ENCODE data around the gene IFNG-AS1.

The IFNG-AS1 gene

DNA sequence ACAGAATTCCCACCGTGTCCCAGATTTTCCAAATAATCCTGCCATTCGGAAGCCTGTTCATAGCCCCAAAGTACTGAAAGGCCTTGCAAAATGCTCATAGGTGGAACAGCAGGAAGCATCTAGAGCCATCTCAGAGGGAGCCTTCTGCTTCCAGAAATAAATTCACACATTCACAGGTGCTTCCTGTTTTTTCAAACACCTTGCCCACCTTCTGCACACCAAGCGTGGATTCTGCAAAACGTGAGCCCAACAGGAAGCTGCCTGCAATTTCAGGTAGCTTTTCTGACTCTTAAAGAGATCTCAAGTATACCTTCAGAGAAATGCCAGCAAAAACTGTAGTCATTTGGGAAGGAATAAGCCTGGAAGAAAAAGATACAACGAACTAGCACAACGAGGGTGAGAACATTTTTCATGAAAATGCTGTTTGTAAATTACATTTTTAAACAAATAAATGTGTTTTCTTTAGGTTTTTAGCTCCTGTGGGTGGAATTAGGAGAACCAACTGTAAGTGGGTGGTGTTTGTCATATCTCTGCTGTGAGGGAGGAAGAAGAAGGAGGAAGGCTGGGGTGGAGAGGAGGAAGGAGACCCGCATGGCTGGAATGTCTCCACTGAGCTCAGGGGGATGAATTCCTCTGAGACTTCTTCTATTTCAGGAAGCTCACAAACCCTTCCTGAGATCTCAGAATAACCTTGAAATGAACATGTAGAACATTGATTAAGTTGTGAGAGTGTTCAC lies at the start of gene IFNG-AS1:
IFNG-AS1 (plus strand) TSS at position 264 of the 737 bp plus-strand sequence.
- no peak for DNase-seq (ENCODE audit: low spot score)

DNA sequence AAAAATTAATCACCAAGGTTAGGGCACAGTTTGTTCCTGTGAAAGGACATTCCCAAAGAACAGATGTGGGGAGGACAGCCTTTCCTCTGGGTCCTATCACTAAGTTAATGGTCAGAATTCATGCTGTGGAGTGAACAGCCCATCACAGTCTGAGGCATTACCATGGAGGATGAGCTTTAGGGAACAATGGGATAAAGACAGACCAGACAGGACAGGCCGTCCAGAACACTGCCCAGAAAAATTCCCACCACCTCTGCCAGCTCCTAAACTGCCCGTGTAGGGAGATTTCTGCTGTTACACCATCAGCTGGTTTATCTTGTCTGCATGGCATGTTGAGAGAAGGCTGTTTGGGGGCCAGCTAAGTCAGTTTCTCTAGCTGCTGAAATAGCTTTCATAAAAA lies 49.6 kb upstream of the IFNG-AS1 start:
- no peak for DNase-seq (ENCODE audit: low spot score)

DNA sequence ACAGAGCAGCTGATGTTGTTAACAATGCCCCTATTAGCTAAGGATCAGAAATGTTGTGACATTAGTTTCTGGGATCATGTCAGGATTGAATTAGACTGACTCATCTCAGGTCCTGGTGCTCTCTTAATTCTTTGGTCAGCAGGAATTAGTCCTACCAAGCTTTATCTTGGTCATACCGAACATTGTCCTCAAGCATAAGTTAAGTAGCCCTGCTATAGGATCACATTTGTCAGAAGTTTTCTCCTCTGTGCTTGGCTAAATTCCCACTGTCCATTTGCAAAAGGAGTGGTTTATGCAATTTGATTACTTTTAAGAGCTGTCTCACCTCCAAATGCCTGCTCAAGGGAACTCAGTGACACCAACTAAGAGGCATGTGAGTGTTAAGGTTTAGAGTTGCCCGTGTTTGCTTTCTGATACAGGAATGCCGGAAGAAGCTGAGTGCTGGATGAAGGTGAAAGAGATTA lies 48.4 kb upstream of the IFNG-AS1 start:
- peak; percentile 15 for DNase-seq (ENCODE audit: low spot score)

DNA sequence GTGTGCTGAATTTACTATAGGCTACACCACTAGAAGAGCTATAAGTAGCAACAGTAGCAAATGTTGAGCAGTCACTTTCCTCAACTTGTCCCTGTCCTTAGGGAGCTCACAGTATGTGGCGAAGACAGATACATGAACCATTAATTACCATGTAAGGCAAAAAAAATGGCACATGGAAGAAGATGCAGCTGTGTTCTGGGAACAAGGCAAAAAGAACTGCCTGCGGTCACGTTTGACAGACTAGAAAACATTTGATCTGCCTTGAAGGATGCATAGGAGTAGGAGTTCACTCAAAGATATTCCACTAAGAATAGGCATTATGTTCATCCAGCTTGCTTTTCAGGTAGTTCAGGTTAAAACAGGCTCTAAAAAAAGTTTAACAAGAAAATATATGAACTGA lies 46.5 kb upstream of the IFNG-AS1 start:
- no peak for DNase-seq (ENCODE audit: low spot score)

DNA sequence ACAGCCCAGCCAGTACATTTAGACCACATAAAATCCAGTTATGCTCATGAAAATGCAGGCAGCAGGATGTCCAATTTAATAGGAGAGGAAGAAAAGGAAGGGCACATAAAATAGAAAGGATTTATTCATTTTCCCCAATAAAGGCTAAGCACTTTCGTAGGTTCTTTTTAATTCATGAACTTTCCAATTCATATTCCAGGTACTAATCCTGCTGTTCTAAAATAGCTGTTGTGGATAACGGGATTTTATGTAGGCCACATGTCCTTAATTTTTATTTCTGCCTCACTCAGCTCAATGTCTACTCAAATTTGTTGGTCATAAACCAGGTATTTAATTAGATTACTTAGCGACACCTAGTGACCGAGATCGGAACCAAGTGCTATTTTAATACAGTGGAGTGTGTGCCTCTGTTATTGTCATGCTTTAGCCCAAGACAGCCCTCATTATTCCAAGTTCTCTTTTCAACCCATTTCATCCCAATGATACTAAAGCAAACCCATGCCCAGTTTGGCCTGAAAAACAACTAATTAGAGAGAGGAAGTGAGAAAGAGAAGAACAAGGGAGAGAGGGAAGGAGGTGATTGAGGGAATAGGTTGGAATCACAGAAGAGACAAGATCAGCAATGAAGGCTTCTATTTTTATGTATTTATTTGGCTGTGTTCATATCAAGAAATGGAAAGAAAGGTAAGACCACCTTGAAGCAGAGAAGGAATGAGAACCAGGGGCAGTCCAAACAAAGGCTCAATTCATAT lies 45.9 kb upstream of the IFNG-AS1 start:
- peak; percentile 77 for DNase-seq (ENCODE audit: low spot score)

DNA sequence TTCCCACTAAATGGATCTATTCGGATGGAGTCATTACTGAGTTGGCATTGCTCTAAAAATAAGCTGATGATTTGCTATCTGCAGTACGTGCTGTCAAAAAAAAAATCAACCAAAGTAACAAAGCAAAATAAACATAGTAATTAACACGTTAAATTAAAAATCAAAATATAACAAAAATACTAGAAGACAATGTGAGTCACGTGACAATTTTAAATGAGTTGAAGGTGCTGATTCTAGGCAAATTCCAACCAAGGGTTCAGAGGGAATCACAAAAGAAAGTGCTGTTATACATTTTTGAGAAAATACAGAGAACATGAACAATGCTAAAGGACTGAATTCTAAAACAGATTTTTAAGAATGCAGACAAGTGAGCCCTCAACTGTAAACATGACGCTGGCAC lies 45.2 kb upstream of the IFNG-AS1 start:
- DNase-seq (ENCODE audit: low spot score), result no peak

DNA sequence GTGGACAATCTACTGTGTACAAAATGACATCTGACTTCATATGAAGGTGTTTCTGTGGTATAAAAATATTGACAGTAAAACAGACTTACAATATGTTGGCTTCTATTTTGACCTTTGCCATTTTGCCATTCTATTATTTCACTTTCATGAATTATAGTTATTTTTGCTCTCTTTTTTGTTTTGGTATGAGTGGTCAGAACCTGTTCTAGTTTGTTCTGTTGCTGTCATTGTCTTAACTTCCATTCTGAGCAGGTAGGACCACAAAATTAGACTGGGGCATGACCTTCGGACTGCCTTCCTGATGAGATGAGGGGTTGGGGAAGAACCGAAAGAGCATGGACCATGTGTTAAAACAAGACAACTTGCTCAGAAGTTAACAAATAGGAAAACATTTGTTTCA lies 36.5 kb upstream of the IFNG-AS1 start:
- no peak for DNase-seq (ENCODE audit: low spot score)

DNA sequence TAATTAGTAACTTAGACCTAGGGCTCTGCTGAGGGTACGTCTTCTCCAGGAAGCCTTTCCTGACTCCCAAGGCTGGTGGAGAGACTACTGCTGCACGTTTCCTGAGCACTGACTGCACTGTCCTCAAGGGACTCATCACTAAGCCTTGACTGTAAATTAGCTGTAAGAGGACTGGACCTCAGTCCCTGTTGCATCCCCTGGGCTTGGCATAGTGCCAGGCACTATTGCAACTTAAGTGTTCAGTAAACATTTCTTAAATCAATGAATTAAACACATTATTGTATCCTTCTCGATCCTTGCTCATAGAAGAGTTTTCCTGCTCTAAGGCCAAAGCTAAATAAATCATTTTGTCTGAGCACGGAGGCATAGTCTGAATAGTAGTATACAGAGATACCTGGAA lies 31.9 kb upstream of the IFNG-AS1 start:
- no peak for DNase-seq (ENCODE audit: low spot score)

DNA sequence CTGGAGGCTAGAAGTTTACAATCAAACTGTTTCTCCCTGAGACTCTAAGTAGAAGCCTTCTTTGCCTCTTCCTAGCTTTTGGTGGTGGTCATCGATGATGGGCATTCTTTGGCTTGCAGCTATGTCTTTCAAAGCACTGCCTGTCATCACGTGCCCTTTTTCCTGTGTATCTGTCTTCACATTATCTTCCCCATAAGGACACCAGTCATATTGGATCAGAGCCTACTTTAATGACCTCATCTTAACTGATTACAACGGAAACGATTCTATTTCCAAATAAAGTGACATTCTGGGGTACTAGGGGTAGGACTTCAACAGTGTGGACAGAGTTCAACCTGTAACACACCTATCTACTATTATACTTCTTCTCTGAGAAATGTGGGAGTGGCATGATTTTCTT lies 31.1 kb upstream of the IFNG-AS1 start:
- DNase-seq (ENCODE audit: low spot score), result no peak

DNA sequence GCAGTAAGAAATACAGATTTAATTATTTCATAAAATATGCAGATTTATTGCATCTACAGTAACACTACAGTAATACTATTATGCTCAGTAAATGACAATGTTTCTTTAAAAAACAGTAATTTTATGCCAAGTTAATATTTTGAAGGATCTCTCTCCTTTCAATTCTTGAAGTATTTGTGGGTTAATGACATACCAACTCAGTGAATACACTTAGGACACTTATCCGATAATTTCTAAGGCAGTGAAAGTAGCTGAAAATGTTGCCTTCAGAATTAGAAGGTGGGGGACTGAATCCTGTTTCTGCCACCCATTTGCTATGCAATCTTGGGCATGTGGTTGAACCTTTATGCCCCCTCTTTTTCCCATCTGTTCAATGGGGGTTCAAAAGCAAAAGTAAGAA lies 24.8 kb upstream of the IFNG-AS1 start:
- DNase-seq (ENCODE audit: low spot score), result no peak

DNA sequence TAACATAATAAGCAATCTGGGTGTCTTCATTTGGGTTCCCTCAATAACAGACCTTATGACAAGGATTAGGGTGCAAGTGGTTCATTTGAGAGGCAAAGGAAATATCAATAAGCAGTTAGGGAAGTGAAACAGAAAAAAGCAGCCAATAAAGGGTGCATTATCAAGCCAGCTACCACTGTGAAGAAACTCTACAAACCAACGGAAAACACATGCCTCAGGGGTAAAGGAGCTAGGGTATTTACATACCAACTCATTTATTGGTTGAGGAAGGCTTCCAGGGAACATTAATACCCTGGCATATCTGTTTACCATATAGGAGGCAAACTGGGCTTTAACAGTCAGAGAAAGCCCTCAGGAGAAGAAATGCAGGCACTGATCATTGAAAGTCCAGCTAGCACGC lies 22.7 kb upstream of the IFNG-AS1 start:
- DNase-seq (ENCODE audit: low spot score), result no peak

DNA sequence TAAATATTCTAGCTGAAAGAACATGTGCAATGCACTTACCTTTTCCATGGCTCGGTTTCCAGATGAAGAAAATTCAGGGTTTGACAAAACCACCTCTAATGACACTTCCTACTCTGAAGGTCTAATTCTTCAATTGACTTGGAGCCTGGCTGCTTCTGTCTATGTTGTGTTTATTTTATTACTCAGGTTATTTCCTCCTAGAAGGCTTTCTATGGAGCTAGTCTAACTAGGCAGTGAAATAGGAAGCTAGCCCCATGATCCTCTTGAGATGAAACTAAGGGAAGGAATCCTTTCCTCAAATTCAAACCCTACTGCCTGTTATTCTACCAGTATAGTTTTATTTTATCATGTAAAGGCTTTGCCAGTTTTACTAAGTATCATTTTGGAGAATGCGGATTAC lies 20.9 kb upstream of the IFNG-AS1 start:
- DNase-seq (ENCODE audit: low spot score), result no peak

DNA sequence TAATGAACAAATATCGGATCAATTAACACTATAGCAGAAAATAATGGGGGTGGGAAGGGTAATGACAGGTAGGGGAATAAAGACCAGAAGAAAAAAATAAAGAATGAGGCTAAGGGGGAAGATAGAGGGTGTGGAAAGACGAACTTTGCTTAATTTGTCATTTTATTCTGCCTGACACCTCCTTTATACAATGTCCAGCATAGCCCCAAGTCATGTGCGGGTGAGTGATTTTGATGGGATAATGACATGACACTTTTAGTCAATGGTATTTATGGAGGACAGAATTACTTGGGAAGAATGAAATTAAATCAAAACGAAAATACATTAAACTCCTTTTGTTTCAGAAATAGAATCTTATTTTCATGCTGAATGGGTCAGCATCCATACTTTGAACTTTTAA lies 20.5 kb upstream of the IFNG-AS1 start:
- no peak for DNase-seq (ENCODE audit: low spot score)

DNA sequence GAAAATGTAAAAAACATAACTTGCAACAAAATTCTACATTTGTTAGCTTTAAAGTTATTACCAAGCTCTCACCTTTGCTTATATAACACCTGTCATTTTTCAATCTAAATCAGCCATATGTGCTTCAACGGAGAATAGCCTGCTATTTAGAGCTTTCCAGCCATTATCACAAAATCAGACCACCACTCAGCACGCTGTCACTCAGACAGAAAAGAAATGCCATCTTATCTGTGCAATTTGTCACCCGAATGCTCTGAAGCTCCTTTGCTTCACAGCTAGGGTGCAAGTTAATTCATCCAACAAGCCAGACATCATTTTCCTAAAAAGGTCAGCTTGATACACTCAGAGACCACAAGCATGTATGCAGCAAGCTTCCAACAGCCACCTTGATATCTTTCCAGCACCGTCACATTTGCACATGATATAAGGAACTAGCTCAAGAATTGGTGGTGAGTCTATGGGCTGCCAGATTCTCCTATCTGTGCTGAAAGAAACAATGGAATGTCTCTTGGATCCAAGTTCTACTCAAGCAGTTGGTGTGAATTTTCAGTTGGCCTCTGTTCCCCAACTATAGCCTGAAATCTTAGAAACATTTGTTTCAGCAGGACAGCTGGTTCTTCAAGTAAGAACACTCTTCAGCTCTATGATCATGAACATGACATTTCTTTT lies 20.0 kb upstream of the IFNG-AS1 start:
- no peak for DNase-seq (ENCODE audit: low spot score)

DNA sequence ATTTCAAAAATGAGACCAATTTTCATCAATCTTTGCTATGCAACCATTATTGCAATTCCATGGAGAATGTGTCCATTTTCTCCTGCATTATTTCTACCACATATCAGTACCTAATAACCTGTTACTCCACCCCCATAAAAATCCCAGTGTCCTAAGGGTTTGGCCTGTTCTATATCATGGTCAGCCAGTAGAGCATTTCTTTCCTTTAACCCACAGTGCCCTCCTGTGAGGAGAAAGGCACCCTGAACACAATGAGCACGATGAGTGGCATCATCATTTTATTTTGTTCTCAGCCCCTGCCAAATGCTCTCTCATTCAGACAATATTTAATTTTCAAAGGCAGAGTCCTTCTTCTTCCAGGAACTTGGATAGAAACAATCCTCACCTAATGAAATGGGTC lies 11.6 kb upstream of the IFNG-AS1 start:
- DNase-seq (ENCODE audit: low spot score), result no peak

DNA sequence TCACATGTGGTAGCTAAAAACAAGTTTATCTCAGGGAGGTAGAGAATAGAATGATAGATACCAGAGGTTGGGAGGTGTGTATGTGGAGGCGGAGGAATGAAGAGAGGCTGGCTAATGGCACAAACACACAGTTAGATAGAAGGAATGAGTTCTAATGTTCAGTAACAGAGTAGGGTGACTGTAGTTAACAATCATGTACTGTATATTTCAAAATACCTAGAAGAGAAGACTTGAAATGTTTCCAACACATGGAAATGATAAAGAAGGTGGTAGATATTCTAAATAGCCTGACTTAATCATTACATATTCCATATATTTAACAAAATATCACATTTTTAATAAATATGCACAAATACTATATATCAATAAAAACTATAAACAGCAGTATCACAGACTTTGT lies 8.9 kb upstream of the IFNG-AS1 start:
- no peak for DNase-seq (ENCODE audit: low spot score)

DNA sequence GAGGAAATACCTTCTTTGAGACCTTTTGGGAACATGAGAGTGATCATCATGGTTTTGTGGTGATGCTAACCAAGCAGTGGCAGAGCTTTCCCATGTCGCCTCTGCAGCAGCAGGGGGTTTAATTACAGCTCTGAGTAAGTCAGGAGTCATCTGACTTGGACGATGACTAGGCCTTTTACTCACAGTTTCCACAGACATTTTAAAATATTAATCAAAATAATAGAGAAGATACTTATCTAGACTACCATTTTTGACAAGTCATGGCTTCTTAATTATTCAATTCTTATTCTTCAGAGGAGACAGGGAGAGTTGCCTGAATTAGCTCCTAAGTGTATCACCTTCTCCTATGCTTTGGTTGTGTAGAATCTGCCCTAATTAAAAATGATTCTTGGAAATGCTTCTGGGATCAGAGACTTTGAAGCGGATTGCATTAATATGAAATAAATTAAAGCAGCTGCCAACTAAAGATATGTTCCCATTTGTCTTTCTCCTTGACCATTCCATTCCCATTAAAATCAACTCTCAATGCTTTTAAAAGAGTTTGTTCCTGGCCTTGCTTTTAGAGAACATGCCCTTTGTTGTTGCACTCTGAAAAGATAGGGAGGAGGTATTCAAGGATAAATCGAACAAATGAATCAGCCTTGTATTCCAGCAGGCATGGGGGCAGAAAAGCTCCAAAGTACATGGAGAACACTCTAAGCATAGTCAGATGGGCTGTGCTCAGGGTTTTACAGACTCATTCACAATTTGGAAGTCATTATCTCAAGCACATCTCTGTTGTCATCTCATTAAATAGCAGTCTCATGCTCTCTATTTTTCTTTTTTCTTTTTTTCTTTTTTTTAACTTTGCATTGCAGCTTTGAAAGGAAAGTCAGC lies 7.7 kb upstream of the IFNG-AS1 start:
- no peak for DNase-seq (ENCODE audit: low spot score)

DNA sequence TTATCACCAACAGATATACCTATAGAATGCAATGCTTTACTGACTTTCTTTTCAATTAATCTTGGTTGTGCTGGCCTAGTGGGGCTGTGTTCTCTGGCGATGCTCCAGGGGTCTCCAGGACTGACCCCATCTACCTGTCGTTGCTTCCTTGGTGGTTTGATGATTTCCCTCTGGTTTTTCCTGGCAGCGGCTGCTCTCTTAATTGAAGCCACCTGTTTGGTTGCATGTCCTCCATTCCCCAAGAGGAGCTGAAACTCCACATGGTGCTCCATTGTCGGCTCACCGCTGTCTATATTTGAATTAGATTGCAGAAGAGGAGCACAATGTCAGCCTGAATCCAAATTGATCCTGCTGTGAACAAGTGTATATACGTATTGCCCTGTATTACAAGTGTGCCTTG lies 7.1 kb upstream of the IFNG-AS1 start:
- DNase-seq (ENCODE audit: low spot score), result no peak

DNA sequence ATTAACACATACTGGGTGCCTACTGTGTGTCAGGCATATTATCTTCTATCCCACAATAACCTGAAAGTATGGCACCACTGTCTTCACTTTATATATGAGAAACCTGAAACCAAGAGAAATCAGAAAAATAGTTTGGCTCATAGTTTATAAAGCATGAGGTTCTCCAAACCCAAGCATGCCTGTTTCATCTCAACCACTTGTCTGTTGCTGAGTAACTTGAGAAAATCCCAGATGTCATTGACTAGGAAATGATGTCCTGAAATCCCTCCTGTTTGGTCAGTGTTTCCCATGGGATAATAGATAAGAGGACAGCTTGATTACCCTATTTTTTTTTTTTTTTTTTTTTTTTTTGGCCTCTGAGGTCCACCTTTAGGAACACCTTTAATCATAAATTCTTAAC lies 2.6 kb upstream of the IFNG-AS1 start:
- no peak for DNase-seq (ENCODE audit: low spot score)

DNA sequence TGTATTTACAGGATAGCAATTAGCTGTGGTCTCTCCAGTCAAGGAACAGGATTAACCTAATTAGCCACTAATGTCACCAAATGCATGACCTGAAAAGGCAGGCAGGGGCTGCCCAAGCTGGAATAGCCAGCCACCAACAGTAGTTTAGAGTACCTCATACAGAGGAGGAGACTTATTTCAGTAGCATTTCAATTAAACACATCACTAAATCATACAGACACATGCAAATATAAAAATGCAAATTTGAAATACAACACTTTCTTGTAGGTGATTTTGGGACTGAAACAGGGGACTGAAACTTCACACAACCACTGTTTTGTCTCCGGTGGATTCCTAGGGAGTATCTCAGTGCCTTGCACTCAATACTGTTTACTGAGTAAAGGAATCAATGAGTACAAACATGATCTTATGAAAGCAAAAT lies 636 bp upstream of the IFNG-AS1 start:
- DNase-seq (ENCODE audit: low spot score), result no peak

DNA sequence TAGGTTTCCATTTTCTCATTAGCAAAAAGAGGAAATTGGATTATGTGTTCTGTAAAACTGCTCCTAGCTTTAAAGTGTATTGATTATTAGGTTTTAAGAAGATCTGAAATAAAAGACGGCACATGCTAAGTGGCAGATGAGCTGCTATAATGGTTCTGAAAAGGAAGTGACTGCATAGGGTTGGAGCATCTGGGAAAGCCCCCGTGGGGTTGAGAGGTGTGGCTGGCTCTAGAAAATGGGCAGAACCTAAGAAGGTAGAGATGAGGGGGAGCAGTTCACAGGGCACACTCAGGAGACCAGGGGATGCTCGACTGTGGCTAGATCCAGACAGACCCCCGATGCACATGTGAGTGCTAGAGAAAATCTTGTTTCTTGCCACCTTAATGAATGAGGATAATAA lies 1.9 kb downstream of the IFNG-AS1 start:
- DNase-seq (ENCODE audit: low spot score), result no peak

DNA sequence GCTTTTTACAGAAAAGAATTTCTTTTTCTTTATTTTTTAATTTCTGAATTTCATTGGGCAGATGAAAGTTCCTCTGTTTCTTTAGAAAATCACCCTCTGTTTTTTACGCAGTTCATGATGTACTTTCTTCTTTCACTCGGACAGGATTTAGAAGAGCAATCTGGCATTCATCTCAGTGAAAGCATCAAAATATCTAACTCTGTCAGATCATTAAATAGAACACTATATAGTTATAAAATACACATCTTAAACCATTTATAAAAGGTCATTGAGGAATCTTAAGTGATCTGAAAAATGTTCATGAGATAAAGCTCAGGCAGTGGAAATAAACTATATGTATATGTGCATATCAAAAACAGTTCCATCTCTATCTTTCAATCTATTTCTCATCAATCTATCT lies 3.9 kb downstream of the IFNG-AS1 start:
- DNase-seq (ENCODE audit: low spot score), result no peak

All from globus pallidus (tissue), 1 donor.